Measurements from ENCODE around the gene APBB1IP.

DNA sequence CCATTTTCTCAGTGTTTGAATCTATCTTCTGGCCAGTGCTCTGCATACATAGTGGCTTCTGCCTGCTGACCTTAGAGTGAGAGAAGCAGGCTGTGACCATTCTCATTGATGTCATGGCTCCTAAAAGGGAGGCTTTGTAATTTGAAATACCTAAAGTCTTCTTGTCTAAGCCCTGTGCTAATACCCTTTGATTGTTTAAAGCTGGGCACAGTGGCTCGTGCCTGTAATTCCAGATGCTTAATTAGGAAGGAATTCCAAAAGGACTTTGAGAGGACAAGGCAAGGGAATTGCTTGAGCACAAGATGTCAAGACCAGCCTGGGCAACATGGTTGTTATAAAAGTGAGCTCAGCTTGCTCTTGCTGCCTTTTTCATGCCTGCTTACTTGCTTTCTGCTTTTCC, 81.7 kb downstream of the APBB1IP start:
- TF ChIP-seq EZH2phosphoT487 (IDR thresholded peaks at IDR 0.05; ENCODE audit: borderline replicate concordance, low read length), result no peak
- TF ChIP-seq, protein P1, sequence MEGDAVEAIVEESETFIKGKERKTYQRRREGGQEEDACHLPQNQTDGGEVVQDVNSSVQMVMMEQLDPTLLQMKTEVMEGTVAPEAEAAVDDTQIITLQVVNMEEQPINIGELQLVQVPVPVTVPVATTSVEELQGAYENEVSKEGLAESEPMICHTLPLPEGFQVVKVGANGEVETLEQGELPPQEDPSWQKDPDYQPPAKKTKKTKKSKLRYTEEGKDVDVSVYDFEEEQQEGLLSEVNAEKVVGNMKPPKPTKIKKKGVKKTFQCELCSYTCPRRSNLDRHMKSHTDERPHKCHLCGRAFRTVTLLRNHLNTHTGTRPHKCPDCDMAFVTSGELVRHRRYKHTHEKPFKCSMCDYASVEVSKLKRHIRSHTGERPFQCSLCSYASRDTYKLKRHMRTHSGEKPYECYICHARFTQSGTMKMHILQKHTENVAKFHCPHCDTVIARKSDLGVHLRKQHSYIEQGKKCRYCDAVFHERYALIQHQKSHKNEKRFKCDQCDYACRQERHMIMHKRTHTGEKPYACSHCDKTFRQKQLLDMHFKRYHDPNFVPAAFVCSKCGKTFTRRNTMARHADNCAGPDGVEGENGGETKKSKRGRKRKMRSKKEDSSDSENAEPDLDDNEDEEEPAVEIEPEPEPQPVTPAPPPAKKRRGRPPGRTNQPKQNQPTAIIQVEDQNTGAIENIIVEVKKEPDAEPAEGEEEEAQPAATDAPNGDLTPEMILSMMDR (IDR thresholded peaks at IDR 0.05; ENCODE audit: low read depth, low read length, poor library complexity, severe bottlenecking), result no peak

Measured in DOHH2 (cell line).